Testis (tissue), 2 donors: Measurements from ENCODE around the gene GSX2.

ENCODE experiments used
- CTCF ChIP-seq, 3 experiments: fragments of 450-650 bp in 2 of 3; fragments of 200-600 bp in 1 of 3; sonication (generic) in 1 of 3; IDR thresholded peaks; one replicate each; pipeline ENCODE4 v1.5.1; 2016 to 2019; ENCODE audit warnings: antibody characterized with exemption in 3 of 3, mild to moderate bottlenecking in 2 of 3, moderate library complexity in 1 of 3
- POLR2A ChIP-seq: fragments of 450-650 bp; IDR thresholded peaks from one replicate; pipeline ENCODE4 v1.6.1; 2017; ENCODE audit warnings: antibody characterized with exemption, mild to moderate bottlenecking, moderate library complexity

GRCh38 chr4:54092405-54093323, 7.3 kb upstream of the GSX2 start:
- TF ChIP-seq POLR2A: no peak
- no peak for TF ChIP-seq CTCF (IDR thresholded peaks at IDR 0.05)
